ENCODE data around the gene ARFGAP1. TPM values are rescaled to one million over a fixed set of nuclear protein-coding genes. Genes with fewer than 3 reads are reported as not detected.
A peak's percentile ranks its signal among the peaks of the same experiment; 100 is the strongest.

ARFGAP1 gene
- polyA plus RNA-seq, 10 donors = 46.5 to 107 (median 68.9) TPM

- no peak for DNase-seq
Measured at GRCh38 chr20:63306673-63307537, 34.3 kb downstream of the ARFGAP1 start.

GRCh38 chr20:63307538-63308217 lies 35.1 kb downstream of the ARFGAP1 start:
- no peak for DNase-seq

GRCh38 chr20:63308218-63308911 lies 35.8 kb downstream of the ARFGAP1 start:
- DNase-seq = no peak

- peak in 2 of 3 donors; percentile 58 to 79 for DNase-seq
Measured at GRCh38 chr20:63309261-63310071, 36.9 kb downstream of the ARFGAP1 start.

- DNase-seq = no peak
Measured at GRCh38 chr20:63310265-63310991, 37.8 kb downstream of the ARFGAP1 start.

- DNase-seq = no peak
Measured at GRCh38 chr20:63311186-63311832, 38.7 kb downstream of the ARFGAP1 start.

- no peak for DNase-seq
Measured at GRCh38 chr20:63311833-63312243, 39.2 kb downstream of the ARFGAP1 start.

GRCh38 chr20:63312273-63312672 lies 39.7 kb downstream of the ARFGAP1 start:
- DNase-seq = no peak

- DNase-seq = peak; percentile 43 to 81 (median 60)
Measured at GRCh38 chr20:63312690-63313348, 40.2 kb downstream of the ARFGAP1 start.

- no peak for DNase-seq
Measured at GRCh38 chr20:63313349-63314014, 40.9 kb downstream of the ARFGAP1 start.

- no peak for DNase-seq
Measured at GRCh38 chr20:63314015-63314471, 41.4 kb downstream of the ARFGAP1 start.

GRCh38 chr20:63314566-63315239 lies 42.1 kb downstream of the ARFGAP1 start:
- DNase-seq = no peak

- no peak for DNase-seq
Measured at GRCh38 chr20:63315240-63315689, 42.7 kb downstream of the ARFGAP1 start.

- DNase-seq = no peak
Measured at GRCh38 chr20:63315731-63316491, 43.3 kb downstream of the ARFGAP1 start.

- no peak for DNase-seq
Measured at GRCh38 chr20:63316502-63316921, 43.9 kb downstream of the ARFGAP1 start.

- DNase-seq = no peak
Measured at GRCh38 chr20:63317061-63317460, 44.4 kb downstream of the ARFGAP1 start.

GRCh38 chr20:63317601-63318291 lies 45.1 kb downstream of the ARFGAP1 start:
- DNase-seq = no peak
